ENCODE data around the gene LENG8.

LENG8 gene

GRCh38 chr19:54470276-54470887 is 21.4 kb downstream of the LENG8 start:
- Mint-ChIP-seq H3K4me1 (ENCODE audit: low read depth) (peaks cover 15% of the 10 kb centered on the region), H3K27ac (peak overlapping the region; percentile 2), H3K27me3 (peaks cover 50% of the 10 kb centered on the region), H3K36me3 (ENCODE audit: low read depth) (no peaks in the 10 kb centered on the region), H3K9me3 (no peaks in the 10 kb centered on the region), H3K4me3 (no peak overlapping the region)

GRCh38 chr19:54470991-54471782 is 22.2 kb downstream of the LENG8 start:
- Mint-ChIP-seq H3K4me3 (no peak overlapping the region), H3K9me3 (no peaks in the 10 kb centered on the region), H3K4me1 (ENCODE audit: low read depth) (peaks cover 15% of the 10 kb centered on the region), H3K27me3 (peaks cover 46% of the 10 kb centered on the region), H3K27ac (no peak overlapping the region), H3K36me3 (ENCODE audit: low read depth) (no peaks in the 10 kb centered on the region)

GRCh38 chr19:54473071-54473891 is 24.3 kb downstream of the LENG8 start, which contains the start of gene CDC42EP5:
Gene CDC42EP5 (minus strand): TSS chr19:54473296. CDS start chr19:54465547, 7,749 bp downstream.
- Mint-ChIP-seq H3K9me3 (no peaks in the 10 kb centered on the region), H3K27ac (no peak within 1 kb of the TSS), H3K27me3 (peaks cover 53% of the 10 kb centered on the region), H3K4me3 (peak within 1 kb of the TSS; percentile 20), H3K4me1 (ENCODE audit: low read depth) (peaks cover 15% of the 10 kb centered on the region), H3K36me3 (ENCODE audit: low read depth) (no peaks in the 10 kb centered on the region)

- no peak overlapping the region for H3K27ac Mint-ChIP-seq
- no peak overlapping the region for H3K4me3 Mint-ChIP-seq
- H3K36me3 Mint-ChIP-seq (ENCODE audit: low read depth) = no peaks in the 10 kb centered on the region
- peaks cover 15% of the 10 kb centered on the region for H3K4me1 Mint-ChIP-seq (ENCODE audit: low read depth)
- H3K9me3 Mint-ChIP-seq = no peaks in the 10 kb centered on the region
- peaks cover 54% of the 10 kb centered on the region for H3K27me3 Mint-ChIP-seq
Observed at GRCh38 chr19:54473892-54474372, 24.9 kb downstream of the LENG8 start.

- H3K27me3 Mint-ChIP-seq = peaks cover 51% of the 10 kb centered on the region
Observed at GRCh38 chr19:54475706-54476105, 26.7 kb downstream of the LENG8 start.

GRCh38 chr19:54477650-54478049 is 28.7 kb downstream of the LENG8 start:
- Mint-ChIP-seq H3K4me3 (no peak overlapping the region), H3K4me1 (ENCODE audit: low read depth) (peaks cover 17% of the 10 kb centered on the region), H3K9me3 (no peaks in the 10 kb centered on the region), H3K27ac (no peak overlapping the region), H3K36me3 (ENCODE audit: low read depth) (no peaks in the 10 kb centered on the region), H3K27me3 (peaks cover 55% of the 10 kb centered on the region)

More at GRCh38 chr19:54475706-54476105, 26.7 kb downstream of the LENG8 start:
- Mint-ChIP-seq H3K9me3 (no peaks in the 10 kb centered on the region), H3K27ac (no peak overlapping the region), H3K4me1 (ENCODE audit: low read depth) (peaks cover 8% of the 10 kb centered on the region), H3K4me3 (no peak overlapping the region), H3K36me3 (ENCODE audit: low read depth) (no peaks in the 10 kb centered on the region)

- Mint-ChIP-seq H3K36me3 (ENCODE audit: low read depth) (no peaks in the 10 kb centered on the region), H3K4me3 (no peak overlapping the region), H3K4me1 (ENCODE audit: low read depth) (peaks cover 18% of the 10 kb centered on the region), H3K27me3 (peaks cover 53% of the 10 kb centered on the region), H3K27ac (no peak overlapping the region), H3K9me3 (no peaks in the 10 kb centered on the region)
Observed at GRCh38 chr19:54478677-54479266, 29.8 kb downstream of the LENG8 start.

- Mint-ChIP-seq H3K36me3 (ENCODE audit: low read depth) (no peaks in the 10 kb centered on the region), H3K27me3 (peaks cover 52% of the 10 kb centered on the region), H3K4me1 (ENCODE audit: low read depth) (peaks cover 18% of the 10 kb centered on the region), H3K27ac (no peak overlapping the region), H3K9me3 (no peaks in the 10 kb centered on the region), H3K4me3 (no peak overlapping the region)
Observed at GRCh38 chr19:54480051-54480450, 31.1 kb downstream of the LENG8 start.

GRCh38 chr19:54481326-54481930 is 32.4 kb downstream of the LENG8 start:
- Mint-ChIP-seq H3K27ac (no peak overlapping the region), H3K27me3 (peaks cover 53% of the 10 kb centered on the region), H3K4me3 (no peak overlapping the region), H3K9me3 (no peaks in the 10 kb centered on the region), H3K4me1 (ENCODE audit: low read depth) (peaks cover 18% of the 10 kb centered on the region), H3K36me3 (ENCODE audit: low read depth) (no peaks in the 10 kb centered on the region)

GRCh38 chr19:54482889-54483288 is 33.9 kb downstream of the LENG8 start:
- Mint-ChIP-seq H3K4me3 (no peak overlapping the region), H3K9me3 (no peaks in the 10 kb centered on the region), H3K27ac (no peak overlapping the region), H3K4me1 (ENCODE audit: low read depth) (peaks cover 18% of the 10 kb centered on the region), H3K36me3 (ENCODE audit: low read depth) (no peaks in the 10 kb centered on the region), H3K27me3 (peaks cover 42% of the 10 kb centered on the region)

- no peak overlapping the region for H3K27ac Mint-ChIP-seq
- H3K9me3 Mint-ChIP-seq = no peaks in the 10 kb centered on the region
- H3K4me1 Mint-ChIP-seq (ENCODE audit: low read depth) = peaks cover 18% of the 10 kb centered on the region
- H3K36me3 Mint-ChIP-seq (ENCODE audit: low read depth) = no peaks in the 10 kb centered on the region
- no peak overlapping the region for H3K4me3 Mint-ChIP-seq
- peaks cover 34% of the 10 kb centered on the region for H3K27me3 Mint-ChIP-seq
Observed at GRCh38 chr19:54484451-54484850, 35.5 kb downstream of the LENG8 start.

- Mint-ChIP-seq H3K36me3 (ENCODE audit: low read depth) (no peaks in the 10 kb centered on the region), H3K27ac (no peak overlapping the region), H3K27me3 (peaks cover 25% of the 10 kb centered on the region), H3K4me1 (ENCODE audit: low read depth) (peaks cover 18% of the 10 kb centered on the region), H3K4me3 (no peak overlapping the region), H3K9me3 (no peaks in the 10 kb centered on the region)
Observed at GRCh38 chr19:54485851-54486250, 36.9 kb downstream of the LENG8 start.

- Mint-ChIP-seq H3K27ac (no peak overlapping the region), H3K36me3 (ENCODE audit: low read depth) (no peaks in the 10 kb centered on the region), H3K4me1 (ENCODE audit: low read depth) (no peaks in the 10 kb centered on the region), H3K9me3 (no peaks in the 10 kb centered on the region), H3K4me3 (no peak overlapping the region), H3K27me3 (peaks cover 22% of the 10 kb centered on the region)
Observed at GRCh38 chr19:54489341-54489740, 40.3 kb downstream of the LENG8 start.

GRCh38 chr19:54489766-54490165 is 40.8 kb downstream of the LENG8 start:
- H3K27me3 Mint-ChIP-seq = peaks cover 22% of the 10 kb centered on the region
- H3K4me1 Mint-ChIP-seq (ENCODE audit: low read depth) = no peaks in the 10 kb centered on the region
- H3K36me3 Mint-ChIP-seq (ENCODE audit: low read depth) = no peaks in the 10 kb centered on the region
- no peaks in the 10 kb centered on the region for H3K9me3 Mint-ChIP-seq
- no peak overlapping the region for H3K27ac Mint-ChIP-seq
- H3K4me3 Mint-ChIP-seq = no peak overlapping the region

All from stimulated activated naive CD8-positive, alpha-beta T cell treated with anti-CD3 and anti-CD28 coated beads, Interleukin-15, Interleukin-2, amounts not matched to agents 100 ng/mL and 50 ng/mL, for 24 hours (primary cell).